HL-60 (cell line): ENCODE results near the gene FOXF2.

ENCODE experiments used
- DNase-seq, 2 experiments: peaks; one replicate each; pipeline ENCODE4 v3.0.0-alpha.2; 2010 to 2020; ENCODE audit warnings: low read depth in 1 of 2, low spot score in 1 of 2
- H3K27ac ChIP-seq: fragments of 250-450 bp; sonication (Bioruptor Pico); replicated peaks from 2 replicates; pipeline ENCODE4 v1.5.1; 2020; ENCODE audit warnings: mild to moderate bottlenecking, moderate library complexity
- H3K27me3 ChIP-seq: fragments of 250-450 bp; sonication (Bioruptor Pico); 2 replicates; pipeline ENCODE4 v1.5.1; 2021; ENCODE audit warnings: mild to moderate bottlenecking, moderate library complexity; ENCODE audit not compliant: insufficient read depth, poor library complexity, severe bottlenecking
- H3K4me3 ChIP-seq: replicated peaks from 2 replicates; pipeline ENCODE4 v1.5.1; 2011; ENCODE audit warnings: mild to moderate bottlenecking, control low read depth, low read length; ENCODE audit not compliant: insufficient read depth
- GABPA ChIP-seq: IDR thresholded peaks from 2 replicates; pipeline ENCODE4 v1.6.1; 2012; ENCODE audit warnings: low read depth
- POLR2AphosphoS5 ChIP-seq: IDR thresholded peaks from 2 replicates; pipeline ENCODE4 v1.6.1; 2012; ENCODE audit warnings: low read depth
- SPI1 ChIP-seq: IDR thresholded peaks from 2 replicates; pipeline ENCODE4 v1.6.1; 2012; ENCODE audit warnings: low read depth, mild to moderate bottlenecking, borderline replicate concordance
- TF ChIP-seq, protein P1 (sequence below): IDR thresholded peaks from 2 replicates; pipeline ENCODE4 v1.6.1; 2012; ENCODE audit warnings: low read depth; ENCODE audit not compliant: insufficient replicate concordance
- TF ChIP-seq, protein P2 (sequence below): IDR thresholded peaks from one replicate; pipeline ENCODE4 v1.5.1; 2011; ENCODE audit warnings: low read length, control low read depth, inconsistent platforms; ENCODE audit not compliant: insufficient read depth

The FOXF2 gene

DNA sequence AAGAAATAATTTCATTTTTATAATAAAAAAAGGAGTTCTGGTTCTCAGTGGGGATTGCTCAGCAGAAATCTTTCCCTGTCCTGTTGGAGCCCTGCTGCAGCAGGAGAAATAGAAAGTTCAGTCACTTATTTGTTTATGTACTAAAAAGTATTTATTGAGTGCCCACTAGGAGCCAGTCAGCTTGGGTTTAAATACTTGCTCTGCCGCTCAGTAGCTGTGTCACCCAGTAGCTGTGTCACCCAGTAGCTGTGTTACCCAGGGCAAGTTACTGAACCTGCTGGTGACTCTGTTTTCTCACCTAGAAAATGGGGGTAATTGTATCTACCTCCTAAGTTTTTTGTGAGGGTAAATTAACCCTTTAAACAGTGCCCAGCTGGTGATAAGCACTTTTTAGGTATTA lies 32.9 kb downstream of the FOXF2 start:
- no peak overlapping the region for H3K27ac ChIP-seq
- TF ChIP-seq, protein P1, sequence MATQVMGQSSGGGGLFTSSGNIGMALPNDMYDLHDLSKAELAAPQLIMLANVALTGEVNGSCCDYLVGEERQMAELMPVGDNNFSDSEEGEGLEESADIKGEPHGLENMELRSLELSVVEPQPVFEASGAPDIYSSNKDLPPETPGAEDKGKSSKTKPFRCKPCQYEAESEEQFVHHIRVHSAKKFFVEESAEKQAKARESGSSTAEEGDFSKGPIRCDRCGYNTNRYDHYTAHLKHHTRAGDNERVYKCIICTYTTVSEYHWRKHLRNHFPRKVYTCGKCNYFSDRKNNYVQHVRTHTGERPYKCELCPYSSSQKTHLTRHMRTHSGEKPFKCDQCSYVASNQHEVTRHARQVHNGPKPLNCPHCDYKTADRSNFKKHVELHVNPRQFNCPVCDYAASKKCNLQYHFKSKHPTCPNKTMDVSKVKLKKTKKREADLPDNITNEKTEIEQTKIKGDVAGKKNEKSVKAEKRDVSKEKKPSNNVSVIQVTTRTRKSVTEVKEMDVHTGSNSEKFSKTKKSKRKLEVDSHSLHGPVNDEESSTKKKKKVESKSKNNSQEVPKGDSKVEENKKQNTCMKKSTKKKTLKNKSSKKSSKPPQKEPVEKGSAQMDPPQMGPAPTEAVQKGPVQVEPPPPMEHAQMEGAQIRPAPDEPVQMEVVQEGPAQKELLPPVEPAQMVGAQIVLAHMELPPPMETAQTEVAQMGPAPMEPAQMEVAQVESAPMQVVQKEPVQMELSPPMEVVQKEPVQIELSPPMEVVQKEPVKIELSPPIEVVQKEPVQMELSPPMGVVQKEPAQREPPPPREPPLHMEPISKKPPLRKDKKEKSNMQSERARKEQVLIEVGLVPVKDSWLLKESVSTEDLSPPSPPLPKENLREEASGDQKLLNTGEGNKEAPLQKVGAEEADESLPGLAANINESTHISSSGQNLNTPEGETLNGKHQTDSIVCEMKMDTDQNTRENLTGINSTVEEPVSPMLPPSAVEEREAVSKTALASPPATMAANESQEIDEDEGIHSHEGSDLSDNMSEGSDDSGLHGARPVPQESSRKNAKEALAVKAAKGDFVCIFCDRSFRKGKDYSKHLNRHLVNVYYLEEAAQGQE, result no peak
- TF ChIP-seq GABPA (no peak), SPI1 (no peak), POLR2AphosphoS5 (no peak)
- TF ChIP-seq, protein P2, sequence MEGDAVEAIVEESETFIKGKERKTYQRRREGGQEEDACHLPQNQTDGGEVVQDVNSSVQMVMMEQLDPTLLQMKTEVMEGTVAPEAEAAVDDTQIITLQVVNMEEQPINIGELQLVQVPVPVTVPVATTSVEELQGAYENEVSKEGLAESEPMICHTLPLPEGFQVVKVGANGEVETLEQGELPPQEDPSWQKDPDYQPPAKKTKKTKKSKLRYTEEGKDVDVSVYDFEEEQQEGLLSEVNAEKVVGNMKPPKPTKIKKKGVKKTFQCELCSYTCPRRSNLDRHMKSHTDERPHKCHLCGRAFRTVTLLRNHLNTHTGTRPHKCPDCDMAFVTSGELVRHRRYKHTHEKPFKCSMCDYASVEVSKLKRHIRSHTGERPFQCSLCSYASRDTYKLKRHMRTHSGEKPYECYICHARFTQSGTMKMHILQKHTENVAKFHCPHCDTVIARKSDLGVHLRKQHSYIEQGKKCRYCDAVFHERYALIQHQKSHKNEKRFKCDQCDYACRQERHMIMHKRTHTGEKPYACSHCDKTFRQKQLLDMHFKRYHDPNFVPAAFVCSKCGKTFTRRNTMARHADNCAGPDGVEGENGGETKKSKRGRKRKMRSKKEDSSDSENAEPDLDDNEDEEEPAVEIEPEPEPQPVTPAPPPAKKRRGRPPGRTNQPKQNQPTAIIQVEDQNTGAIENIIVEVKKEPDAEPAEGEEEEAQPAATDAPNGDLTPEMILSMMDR, result no peak
- no peak for DNase-seq
- no peaks in the 10 kb centered on the region for H3K27me3 ChIP-seq
- no peak overlapping the region for H3K4me3 ChIP-seq

DNA sequence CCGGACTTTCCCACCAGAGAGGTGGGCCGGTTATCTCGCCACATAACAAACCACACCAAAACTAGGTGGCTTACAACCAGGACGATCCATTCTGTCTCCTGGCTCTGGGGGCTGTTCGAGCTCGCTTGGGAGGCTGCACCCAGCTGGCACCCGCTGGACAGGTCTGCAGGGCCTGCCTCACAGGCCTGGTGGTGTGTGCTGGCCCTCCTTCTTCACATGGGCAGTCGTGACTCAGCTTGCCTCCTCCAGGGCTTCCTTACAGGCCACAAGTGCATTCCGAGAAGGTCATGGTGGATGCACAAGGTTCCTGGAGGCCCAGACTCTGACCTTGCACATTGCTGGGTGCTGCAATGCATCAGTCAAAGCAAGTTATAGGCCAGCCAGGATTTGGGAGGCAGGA lies 34.2 kb downstream of the FOXF2 start:
- H3K4me3 ChIP-seq, result no peak overlapping the region
- DNase-seq, result no peak
- H3K27ac ChIP-seq, result no peak overlapping the region
- TF ChIP-seq GABPA, result no peak
- TF ChIP-seq POLR2AphosphoS5, result no peak
- H3K27me3 ChIP-seq, result no peaks in the 10 kb centered on the region

DNA sequence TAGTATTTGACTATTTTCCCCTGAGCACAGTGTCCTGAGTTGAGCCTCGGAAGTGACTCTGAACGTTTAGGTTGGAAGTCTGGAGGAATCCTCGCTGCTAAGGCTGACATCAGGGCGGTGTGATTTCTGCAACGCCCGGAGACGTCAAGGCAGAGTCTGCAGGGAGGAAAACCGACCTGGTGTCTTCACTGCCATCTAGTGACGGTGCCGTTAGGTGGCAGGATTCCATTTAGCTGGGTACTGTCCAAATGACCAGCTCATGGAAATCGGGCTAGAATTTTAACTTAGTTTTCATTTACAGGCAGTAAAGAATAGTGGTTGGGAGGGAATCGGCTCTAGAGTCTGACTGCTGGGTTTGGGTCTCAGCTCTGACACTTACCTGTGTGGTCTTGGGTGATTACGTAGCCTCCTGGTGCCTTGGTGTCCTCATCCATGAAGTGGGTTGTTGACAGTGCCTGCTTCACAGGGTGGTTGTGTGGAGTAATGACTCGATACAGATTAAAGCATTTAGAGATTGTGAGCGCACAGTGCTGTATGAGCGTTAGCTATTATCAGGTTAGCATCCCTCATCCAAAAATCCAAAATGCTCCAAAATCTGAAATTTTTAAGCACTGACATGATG lies 35.0 kb downstream of the FOXF2 start:
- TF ChIP-seq, protein P1, result peak; percentile 64
- TF ChIP-seq POLR2AphosphoS5, result no peak
- TF ChIP-seq, protein P2, result peak; percentile 81
- TF ChIP-seq GABPA, result no peak
- TF ChIP-seq SPI1, result no peak
- H3K27me3 ChIP-seq, result no peaks in the 10 kb centered on the region
- peak in 1 of 2 experiments; percentile 47 for DNase-seq
- H3K4me3 ChIP-seq, result no peak overlapping the region
- no peak overlapping the region for H3K27ac ChIP-seq

DNA sequence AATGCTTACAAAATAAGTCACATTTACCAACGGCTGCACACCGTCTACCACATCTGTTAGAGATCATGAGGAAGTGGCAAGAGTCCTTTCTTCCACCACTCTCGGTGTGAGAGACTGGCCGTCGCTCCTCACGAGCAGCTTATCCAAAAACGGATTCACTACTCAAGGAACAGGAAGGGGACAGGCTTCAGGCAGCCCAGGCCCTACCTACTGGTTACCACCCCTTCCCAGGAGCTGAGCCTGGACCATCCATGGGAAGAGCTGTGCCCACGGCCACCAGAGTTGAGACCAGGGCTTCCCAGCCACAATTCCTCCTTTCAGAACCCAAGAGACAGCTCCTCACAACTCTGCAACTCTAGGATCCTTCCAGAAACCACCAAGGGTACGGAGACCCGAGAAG lies 37.0 kb downstream of the FOXF2 start:
- TF ChIP-seq GABPA, result no peak
- TF ChIP-seq, protein P2, result no peak
- TF ChIP-seq SPI1, result no peak
- TF ChIP-seq POLR2AphosphoS5, result no peak
- TF ChIP-seq, protein P1, result no peak
- no peak for DNase-seq
- no peaks in the 10 kb centered on the region for H3K27me3 ChIP-seq
- H3K27ac ChIP-seq, result no peak overlapping the region
- H3K4me3 ChIP-seq, result no peak overlapping the region
